GM19240 (cell line): Measurements from ENCODE around the gene DISP3.

Source experiments
- DNase-seq: peaks from one replicate; pipeline ENCODE4 v3.0.0; 2011; ENCODE audit warnings: low spot score; ENCODE audit not compliant: insufficient read length

DISP3 gene

DNA sequence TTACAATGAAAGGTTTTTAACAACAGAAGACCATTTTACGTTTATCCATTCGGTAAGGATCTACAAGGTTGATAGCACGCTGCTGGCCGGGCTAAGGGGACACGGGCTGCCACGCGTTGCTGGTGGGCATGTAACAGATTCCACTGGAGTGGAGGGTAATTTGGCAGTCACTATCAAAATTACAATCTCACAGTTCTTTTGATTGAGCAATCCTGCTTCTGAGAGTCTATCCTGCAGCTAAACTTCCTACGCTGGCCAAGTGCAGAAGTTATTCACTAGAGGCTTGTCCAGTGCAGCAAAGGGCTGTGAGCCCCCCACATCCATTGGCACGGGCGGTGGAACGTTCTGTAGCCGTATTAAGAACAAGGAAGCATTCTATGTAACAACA is 61.8 kb downstream of the DISP3 start:
- no peak for DNase-seq

DNA sequence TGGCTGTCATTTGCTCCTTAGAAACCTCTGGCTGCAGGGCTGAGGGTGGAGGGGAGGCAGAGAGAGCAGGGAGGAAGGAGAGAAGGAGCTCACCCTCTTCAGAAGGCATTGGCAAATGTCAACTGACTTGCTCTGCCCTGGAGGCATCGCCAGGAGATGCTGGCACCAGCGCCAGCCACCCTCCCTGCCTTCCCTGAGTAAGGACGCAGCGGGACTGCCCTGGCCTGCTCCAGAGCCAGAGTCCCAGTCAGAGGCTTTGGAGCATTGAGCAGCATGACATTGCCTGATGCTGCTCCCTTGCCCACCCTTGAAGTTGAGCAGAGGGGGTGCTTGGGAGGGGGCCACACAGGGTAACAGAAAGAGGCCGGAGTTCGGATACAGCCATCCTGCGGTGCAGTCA is 62.3 kb downstream of the DISP3 start:
- no peak for DNase-seq

DNA sequence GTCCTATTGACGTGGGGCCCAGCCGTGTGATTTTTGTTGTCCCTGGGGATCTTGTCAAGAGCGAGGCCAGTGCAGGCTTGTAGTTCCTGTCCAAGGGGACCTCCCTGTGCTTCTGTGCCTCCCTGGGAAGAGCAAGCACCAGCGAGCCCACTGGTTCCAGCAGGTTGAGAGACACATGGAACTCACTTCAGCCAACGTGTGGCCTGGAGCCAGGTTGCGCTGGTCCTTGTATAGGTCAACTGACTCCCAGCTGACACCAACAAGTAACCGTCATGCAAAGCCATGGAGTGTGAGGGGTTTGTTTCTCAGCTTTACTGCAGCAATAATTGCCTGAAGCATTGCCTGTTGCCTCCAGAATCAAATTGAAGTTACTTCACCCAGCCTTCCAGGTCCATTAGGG is 63.0 kb downstream of the DISP3 start:
- DNase-seq = no peak

DNA sequence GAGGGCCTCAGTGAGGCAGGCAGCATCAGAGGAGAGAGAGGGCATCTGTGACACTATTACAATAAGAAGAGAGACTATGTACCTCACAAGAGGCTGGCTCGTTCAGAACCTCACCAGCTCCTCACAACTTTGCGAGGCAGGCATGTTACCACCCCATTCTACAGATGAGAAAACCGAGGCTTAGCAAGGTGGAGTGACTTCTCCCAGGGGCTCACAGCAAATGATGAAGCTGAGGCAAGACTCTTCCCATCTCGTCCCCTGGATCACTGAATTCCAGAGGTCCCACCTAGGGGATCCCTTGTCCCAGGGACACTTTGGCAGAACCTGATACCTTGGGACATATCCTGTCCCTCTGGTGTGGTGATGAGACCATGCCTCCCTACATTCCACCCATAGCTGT is 64.4 kb downstream of the DISP3 start:
- DNase-seq = no peak

DNA sequence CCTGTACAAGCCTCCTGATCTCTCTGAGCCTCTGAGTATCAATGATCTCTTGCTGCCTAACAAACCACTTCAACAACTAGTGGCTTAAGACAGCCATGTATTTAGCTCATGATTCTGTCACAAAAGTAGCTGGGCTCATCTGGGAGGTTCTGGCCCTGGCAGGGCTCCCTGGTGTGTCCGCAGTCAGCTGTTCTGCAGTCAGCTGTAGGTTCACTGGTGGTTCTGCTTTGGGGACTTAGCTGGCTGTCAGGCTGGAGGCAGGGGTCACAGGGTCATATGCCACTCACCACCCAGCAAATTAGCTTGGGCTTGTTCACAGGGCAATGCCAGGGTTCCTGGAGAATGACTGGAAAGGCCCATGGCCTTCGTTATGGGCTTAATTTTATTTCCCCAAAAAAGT is 64.8 kb downstream of the DISP3 start:
- no peak for DNase-seq

DNA sequence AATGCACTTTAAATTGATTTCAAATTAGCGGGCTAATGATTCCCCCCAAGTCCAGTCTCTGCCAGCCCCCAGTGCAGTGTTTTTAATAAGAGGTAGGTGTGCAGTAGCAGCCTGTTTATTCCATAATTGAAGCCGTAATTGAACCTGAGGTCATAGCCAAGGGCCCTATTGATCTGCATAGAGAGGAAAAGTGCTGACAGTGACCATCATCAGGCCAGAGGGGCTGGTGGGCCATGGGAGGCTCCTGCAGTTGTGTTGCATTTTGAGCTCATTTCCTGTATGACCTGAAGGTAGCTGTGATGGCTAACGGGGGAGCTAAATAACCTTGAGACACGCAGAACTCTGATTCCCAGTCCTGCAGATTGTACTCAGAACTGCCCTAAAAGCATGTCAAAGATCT is 67.5 kb downstream of the DISP3 start:
- DNase-seq = no peak

DNA sequence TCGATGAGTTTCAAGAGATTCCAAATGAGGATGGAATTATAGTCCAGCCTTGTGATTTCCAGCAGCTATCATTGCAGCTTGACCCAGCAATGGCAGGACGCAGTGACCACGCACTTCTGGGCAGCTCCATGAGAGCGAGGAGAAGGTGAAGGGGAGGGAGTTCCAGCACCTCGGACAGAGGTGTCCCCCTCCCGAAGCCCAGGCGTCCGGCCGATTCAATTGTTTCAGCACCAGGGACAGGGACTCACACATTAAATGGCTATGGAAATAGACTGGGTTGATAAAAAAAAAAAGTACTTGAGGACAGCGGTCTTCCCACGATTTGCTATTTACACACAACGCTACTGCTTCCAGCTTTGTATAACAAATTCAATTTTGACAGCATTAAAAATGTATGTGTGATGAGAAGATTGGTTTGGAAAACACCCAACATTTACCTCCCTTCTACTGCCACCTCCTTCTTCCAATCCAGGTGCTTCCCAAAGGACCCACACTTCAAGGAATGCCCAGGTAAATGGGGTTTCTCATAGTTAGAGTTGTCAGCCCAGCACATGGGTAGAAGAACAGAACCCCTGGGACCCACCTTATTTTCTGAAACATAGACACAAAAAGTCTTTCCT is 71.8 kb downstream of the DISP3 start:
- no peak for DNase-seq

DNA sequence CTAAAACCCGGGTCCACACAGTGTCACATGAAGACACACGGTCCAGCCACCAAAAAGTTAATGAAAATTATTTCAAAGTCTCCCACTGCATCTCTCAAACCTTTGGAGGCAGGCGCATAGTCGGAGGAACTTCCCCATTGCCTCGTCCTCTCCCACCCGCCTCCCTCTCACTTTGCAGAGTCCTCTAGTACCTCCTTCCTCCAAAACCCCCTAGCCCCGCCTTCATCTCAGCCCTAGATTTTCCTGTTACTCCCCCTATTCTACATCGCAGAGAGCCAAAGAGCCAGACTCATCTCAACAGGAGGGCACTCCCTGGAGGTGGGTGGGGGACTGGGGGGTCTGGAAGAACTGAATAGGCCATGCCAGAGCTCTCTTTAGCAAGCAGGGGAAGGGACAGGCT is 79.3 kb downstream of the DISP3 start:
- no peak for DNase-seq

DNA sequence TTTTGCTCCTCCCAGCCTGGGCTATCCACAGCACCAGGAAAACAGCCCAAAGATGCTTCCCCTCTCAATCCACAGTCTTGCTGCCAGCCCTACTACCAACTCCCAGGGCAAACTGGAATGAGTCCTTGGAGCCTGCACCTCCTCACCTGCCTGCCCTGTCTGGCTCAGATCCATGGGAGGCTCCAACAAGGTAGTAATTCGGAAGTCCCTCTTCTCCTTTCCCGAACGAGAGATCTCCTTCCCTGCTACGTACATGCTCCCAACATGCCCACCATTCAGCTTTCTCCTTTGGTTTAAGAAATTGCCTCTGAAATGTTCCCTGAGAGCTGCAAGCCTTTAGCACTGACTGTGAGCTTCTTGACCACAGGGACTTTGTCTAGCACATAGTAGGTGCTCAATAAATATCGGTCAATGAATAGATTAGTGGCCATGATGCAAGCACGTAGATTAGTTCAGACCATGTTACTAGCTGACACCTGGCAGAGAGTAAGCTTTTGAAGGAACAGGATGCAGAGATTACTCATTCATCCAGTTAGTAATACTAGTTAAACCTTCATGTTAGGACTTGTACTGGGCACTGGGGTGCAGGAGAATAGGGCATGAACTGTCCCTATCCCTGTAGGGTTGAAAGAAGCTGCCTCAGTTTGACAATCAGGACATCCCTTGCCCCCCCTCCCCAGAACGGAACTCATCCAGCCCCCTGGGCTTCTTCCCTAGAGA is 80.1 kb downstream of the DISP3 start:
- no peak for DNase-seq

DNA sequence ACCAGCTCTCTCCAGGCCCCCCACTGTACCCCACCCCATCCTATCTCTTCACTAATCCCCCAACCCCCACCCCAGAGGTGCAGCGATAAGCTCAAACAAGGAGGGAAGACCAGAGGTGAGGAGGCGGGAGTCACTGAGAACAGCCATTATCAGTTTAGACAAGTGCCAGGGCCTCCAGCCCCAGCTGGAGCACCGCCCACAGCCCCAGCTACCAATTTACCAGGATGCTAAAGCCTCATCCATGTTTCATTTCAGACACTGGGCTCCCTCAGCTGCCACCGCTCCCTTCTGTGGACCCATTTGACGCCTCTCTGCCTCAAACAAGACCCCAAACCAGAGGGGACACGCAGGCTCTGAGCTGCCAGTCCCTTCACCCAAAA is 80.6 kb downstream of the DISP3 start:
- DNase-seq = no peak

DNA sequence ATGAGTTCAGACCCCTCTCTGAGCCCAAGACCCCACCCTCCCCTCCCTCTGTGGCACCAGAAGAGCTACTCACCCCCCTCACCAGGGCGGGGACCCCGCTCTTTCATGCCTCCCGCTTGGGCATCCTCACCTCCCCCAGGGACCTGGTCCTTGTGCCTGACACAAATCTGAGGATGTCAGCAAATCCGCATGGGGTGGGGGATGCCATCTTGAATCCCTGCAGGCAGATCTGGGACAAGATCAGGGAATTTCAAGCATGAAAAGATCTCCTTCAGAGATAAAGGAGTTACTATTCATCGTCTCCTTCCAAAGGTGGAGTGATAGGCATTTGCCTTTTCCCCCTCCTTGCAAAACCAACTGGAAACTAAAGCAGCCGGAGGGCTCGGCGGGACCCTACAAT is 81.1 kb downstream of the DISP3 start:
- no peak for DNase-seq

DNA sequence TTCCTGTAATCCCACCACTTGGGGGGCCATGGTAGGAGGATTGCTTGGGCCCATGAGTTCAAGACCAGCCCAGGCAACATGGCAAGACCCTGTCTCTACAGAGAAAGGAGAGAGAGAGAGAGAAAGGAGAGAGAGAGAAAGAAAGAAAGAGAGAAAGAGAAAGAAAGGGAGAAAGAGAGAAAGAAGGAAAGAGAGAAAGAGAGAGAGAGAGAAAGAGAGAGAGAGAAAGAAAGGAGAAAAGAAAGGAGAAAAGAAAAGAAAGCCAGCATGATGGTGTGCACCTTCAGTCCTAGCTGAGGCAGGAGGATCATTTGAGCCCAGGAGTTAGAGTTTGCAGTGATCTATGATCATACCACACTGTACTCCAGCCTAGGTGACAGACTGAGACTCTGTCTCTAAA is 82.8 kb downstream of the DISP3 start:
- no peak for DNase-seq

DNA sequence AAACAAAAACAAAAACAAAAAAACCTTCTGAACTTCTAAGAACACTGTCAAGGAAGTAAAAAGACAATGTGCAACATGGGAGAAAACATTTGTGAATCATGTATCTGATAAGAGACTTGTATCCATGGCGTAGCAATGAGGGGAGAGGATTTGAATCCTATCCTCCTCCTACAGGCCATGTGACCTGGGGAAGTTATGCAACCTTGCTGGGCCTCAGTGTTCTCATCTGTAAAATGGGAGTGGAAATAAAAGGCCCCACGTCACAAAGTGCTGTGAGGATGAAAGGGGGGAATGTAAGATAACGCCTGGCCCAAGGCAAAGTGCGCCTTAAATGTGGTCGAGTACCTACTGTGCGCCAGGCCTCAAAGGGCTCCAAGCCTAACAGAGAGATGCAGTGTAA is 83.7 kb downstream of the DISP3 start:
- DNase-seq = no peak

DNA sequence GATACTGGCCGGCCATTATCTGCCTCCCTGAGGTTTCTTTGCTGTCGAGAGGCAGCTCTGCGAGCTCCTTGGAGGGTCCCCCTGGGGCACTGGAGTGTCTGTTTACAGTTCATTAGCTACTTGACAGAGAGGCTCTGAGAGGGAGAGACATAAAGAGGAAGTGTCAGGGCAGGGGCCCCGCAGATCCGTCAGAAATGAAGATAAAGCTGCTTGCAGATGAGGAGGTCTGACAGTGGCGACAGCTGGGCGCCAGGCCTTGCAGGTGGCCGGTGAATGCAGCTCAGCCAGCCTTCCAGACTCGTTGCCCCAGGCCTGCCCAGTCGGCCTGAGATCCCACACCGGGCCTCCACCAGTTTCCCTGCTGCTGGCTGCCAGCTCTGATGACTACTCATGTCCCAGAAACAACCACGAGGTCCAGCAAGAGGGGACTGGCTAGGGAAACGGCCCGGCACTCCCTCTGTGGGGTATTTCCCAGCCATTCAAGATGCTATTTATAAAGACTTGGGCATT is 84.7 kb downstream of the DISP3 start:
- DNase-seq = no peak

DNA sequence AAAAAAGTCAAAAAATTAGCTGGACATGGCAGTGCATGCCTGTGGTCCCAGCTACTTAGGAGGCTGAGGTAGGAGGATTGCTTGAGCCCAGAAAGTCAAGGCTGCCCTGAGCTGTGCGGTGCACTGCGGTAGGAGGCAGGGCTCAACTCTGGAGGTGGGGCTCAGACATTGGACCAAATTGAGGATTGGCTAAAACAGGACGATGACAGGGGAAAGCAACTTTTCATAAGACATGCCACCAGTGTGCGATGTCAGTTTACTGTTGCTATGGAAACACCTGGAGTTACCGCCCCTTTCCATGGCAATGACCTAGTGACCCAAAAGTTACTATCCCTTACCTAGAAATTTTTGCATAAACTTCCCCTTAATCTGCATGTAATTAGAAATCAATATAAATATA is 85.3 kb downstream of the DISP3 start:
- DNase-seq = no peak

DNA sequence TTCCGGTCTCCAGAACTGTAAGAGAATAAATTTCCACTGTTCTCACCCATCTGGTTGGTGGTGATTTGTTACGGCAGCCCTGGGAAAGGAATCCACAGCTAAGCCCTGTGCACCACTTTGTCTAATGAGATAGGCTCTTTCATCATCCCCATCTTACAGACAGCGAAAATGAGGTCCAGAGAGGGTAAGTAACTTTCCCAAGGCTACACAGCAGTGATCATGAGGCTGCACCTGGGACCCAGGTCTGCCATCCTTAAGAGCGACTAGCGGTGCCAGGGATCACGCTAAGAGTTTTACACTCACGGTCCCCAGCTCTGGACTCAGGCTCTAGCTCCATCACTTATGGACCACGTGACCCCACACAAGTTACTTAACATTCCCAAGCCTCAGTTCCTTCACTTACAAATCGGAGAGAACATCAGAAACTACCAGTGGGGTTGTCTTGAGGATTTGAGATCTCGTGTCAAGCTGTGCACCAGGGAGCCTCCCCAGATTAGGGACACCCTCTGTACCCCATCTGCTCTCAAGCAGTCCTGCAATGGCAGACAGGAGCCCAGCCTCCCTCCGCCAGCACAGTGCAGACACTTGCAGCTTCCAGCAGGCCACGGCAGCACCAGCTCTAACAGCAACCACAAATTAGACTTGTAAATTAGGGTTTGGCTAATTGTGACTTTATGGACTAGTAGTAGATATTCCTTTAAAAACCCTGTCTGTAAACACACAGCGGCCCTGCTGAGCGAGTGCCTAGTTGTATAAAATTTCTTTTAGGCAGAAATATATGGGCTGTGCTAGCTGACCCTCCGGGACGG is 87.3 kb downstream of the DISP3 start:
- DNase-seq = no peak

DNA sequence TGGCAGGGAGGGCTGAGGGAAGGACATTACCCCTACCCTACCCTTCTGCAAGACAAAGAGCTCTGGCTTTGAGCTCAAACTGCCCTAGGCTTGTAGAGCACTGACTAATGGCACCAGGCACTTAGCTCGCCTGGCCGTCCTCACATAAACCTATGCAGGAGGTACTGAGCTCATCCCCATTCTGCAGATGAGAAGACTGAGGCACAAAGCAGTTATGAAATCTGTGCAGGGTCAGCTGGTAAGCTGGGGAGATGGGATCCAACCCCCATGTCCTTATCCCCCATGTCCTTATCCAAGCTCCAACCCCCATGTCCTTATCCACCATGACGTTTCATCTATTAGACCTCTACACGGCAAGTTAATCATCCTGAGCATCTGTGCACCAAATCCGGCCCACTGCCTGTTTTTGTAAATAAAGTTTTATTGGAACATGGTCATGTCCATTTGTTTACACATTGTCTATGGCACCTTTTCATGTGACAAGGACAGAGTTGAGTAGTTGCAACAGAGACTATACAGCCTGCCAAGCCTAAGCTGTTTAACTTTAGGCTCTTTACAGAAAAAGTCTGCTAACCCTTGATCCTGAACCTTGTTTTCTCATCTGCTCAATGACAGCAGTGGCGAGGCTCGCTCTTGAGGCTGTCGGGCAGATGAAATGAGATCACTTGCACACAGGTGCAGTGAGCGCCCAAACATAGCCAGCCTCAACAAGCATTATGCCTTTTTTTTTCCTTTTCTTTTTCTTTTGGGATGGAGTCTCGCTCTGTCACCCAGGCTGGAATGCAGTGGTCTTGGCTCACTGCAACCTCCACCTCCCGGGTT is 88.5 kb downstream of the DISP3 start:
- DNase-seq = no peak

DNA sequence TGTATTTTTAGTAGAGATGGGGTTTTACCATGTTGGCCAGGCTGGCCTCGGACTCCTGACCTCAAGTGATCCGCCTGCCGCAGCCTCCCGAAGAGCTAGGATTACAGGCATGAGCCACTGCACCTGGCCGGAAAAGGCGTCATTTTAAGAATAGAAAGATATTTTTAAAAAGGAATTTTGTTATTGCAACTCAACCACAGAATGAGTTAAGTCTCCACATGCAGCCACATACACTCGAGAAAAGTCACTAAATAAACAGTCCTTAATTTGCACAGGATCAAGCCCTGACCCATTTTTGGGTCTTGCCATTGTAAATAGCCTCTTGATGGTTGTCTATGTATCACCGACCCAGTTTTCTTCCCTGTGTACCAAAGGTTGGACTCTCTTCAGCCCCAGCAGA is 89.7 kb downstream of the DISP3 start:
- DNase-seq = no peak

DNA sequence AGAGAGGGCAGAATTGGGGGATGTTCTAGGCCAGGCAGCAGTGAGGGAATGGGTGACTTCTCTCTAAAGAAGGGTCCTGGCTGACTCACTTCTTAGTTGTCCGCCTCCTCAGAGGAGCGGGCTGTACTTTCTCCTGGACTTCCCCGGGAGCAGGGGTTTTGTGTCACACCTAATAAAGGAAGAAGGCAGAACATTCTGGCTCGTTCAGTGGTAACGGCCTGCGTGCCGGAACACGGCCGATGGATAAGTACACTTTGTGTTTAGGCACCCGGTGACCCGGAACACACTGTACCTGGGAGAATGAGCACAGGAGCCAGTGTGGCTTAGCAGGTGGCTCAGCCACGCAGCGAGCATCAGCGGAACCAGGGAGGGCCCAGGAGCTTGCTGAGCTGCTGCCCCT is 90.6 kb downstream of the DISP3 start:
- no peak for DNase-seq

DNA sequence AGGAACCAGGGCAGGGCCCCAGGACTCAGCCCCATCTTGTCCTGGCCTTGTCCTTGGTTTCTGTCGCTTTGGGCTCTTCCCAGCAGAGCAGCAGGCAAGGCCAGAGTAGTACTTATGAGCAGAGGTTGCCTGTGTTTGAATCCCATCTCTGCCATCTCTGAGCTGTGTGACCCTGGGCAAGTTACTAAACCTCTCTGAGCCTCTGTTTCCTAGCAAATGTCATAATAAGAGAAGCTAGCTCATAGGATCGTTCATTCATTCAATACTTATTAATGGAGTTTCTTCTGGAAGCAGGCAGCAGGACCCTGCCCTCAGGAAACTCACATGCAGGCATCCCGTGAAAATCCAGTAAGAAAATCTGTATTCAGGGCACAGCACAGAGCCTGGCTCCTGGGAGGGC is 91.0 kb downstream of the DISP3 start:
- DNase-seq = no peak

DNA sequence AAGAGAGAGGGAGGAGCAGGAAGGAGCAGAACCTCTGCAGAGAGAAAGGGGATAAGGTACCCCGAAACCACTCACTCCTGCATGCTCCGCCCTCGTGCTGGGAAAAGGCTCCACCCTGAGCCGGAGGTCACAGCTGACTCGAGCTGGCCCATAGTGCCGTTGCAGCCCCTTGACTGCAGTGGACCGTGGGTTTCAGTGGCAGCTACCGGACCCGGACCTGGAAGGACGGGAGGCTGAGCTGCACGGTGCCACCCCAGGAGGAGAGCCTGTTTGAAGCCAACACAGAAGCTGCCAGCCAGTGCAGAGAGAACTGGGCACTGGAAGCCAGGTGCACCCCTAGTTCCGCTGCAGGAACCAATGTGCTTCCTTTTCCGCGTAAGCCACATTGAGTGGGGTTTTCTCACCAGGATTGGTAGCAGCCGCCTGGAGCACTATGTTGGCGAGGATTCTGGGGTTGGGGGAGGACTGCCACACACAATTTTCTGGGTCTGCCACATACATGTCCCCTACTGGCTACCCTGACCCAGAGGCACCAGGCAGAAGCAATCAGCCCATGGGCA is 91.9 kb downstream of the DISP3 start:
- DNase-seq = no peak
